OCI-LY3 (cell line): ENCODE data around the gene PODXL.

ENCODE experiments used
- H2AFZ ChIP-seq: fragments of 200-600, 300-600 bp; shearing (Covaris generic); 2 replicates; pipeline ENCODE4 v1.6.0; 2014; ENCODE audit warnings: antibody characterized with exemption, low read depth, low read length
- H3K27ac ChIP-seq: fragments of 200-600, 300-600 bp; sonication (generic); 2 replicates; pipeline ENCODE4 v1.5.1; 2014; ENCODE audit warnings: mild to moderate bottlenecking, low read length, moderate library complexity, mixed read lengths
- H3K27me3 ChIP-seq: fragments of 200-600, 300-600 bp; sonication (generic); 2 replicates; pipeline ENCODE4 v1.6.1; 2014; ENCODE audit warnings: low read depth, low read length, mixed read lengths
- H3K36me3 ChIP-seq: fragments of 200-600, 300-600 bp; sonication (generic); replicated peaks from 2 replicates; pipeline ENCODE3; 2014; ENCODE audit warnings: low read depth, low read length, mixed read lengths
- H3K4me1 ChIP-seq: fragments of 300-600, 200-600 bp; sonication (generic); 2 replicates; pipeline ENCODE4 v1.6.1; 2014; ENCODE audit warnings: low read length, mixed read lengths
- H3K4me2 ChIP-seq: fragments of 200-600, 300-600 bp; sonication (generic); 2 replicates; pipeline ENCODE4 v1.6.1; 2014; ENCODE audit warnings: low read length, mixed read lengths
- H3K4me3 ChIP-seq: fragments of 300-600, 200-600 bp; sonication (generic); 2 replicates; pipeline ENCODE4 v1.5.1; 2014; ENCODE audit warnings: antibody characterized with exemption, mild to moderate bottlenecking, low read length, moderate library complexity
- H3K79me2 ChIP-seq: fragments of 300-600, 200-600 bp; shearing (Covaris generic); 2 replicates; pipeline ENCODE4 v1.6.1; 2014; ENCODE audit warnings: mild to moderate bottlenecking, low read length, mixed read lengths
- H3K9ac ChIP-seq: fragments of 300-600, 200-600 bp; shearing (Covaris generic); 2 replicates; pipeline ENCODE4 v1.6.0; 2014; ENCODE audit warnings: mild to moderate bottlenecking, low read length, moderate library complexity
- H3K9me3 ChIP-seq: fragments of 200-600, 300-600 bp; shearing (Covaris generic); 2 replicates; pipeline ENCODE4 v1.6.1; 2014; ENCODE audit warnings: low read length, mixed read lengths; ENCODE audit not compliant: insufficient read depth
- H4K20me1 ChIP-seq: fragments of 200-600, 300-600 bp; sonication (generic); 2 replicates; pipeline ENCODE4 v1.6.1; 2016; ENCODE audit warnings: low read length, mixed read lengths; ENCODE audit not compliant: insufficient read depth
- CTCF ChIP-seq: fragments of 200-600, 300-600 bp; sonication (generic); IDR thresholded peaks from 2 replicates; pipeline ENCODE4 v1.5.1; 2014; ENCODE audit warnings: antibody characterized with exemption, low read length, low read depth
- EZH2phosphoT487 ChIP-seq: fragments of 200-600 bp; shearing (Covaris generic); IDR thresholded peaks from 2 replicates; pipeline ENCODE4 v1.6.1; 2018; ENCODE audit warnings: antibody characterized with exemption, mixed run types, low read depth

Gene PODXL

GRCh38 chr7:131493081-131493480 is 63.3 kb downstream of the PODXL start:
- H3K36me3 ChIP-seq, result peaks cover 9% of the 10 kb centered on the region
- no peak overlapping the region for H2AFZ ChIP-seq
- H3K9me3 ChIP-seq, result no peaks in the 10 kb centered on the region
- H3K79me2 ChIP-seq, result no peaks in the 10 kb centered on the region
- no peak overlapping the region for H3K27ac ChIP-seq
- TF ChIP-seq EZH2phosphoT487, result no peak
- no peak for TF ChIP-seq CTCF
- no peaks in the 10 kb centered on the region for H3K4me1 ChIP-seq
- no peak overlapping the region for H3K4me3 ChIP-seq
- no peak overlapping the region for H3K4me2 ChIP-seq
- no peaks in the 10 kb centered on the region for H3K27me3 ChIP-seq
- no peaks in the 10 kb centered on the region for H4K20me1 ChIP-seq
- no peak overlapping the region for H3K9ac ChIP-seq

- Histone ChIP-seq H3K27me3 (no peaks in the 10 kb centered on the region), H3K4me3 (no peak overlapping the region), H4K20me1 (no peaks in the 10 kb centered on the region), H3K9me3 (no peaks in the 10 kb centered on the region), H3K27ac (no peak overlapping the region), H3K36me3 (no peaks in the 10 kb centered on the region), H2AFZ (no peak overlapping the region), H3K79me2 (no peaks in the 10 kb centered on the region), H3K4me1 (no peaks in the 10 kb centered on the region), H3K9ac (no peak overlapping the region), H3K4me2 (no peak overlapping the region)
- TF ChIP-seq EZH2phosphoT487 (no peak), CTCF (no peak)
These were observed 66.5 kb downstream of the PODXL start for GRCh38 chr7:131489881-131490280.

GRCh38 chr7:131489196-131489595 is 67.2 kb downstream of the PODXL start:
- no peak overlapping the region for H3K27ac ChIP-seq
- H3K27me3 ChIP-seq, result no peaks in the 10 kb centered on the region
- H3K79me2 ChIP-seq, result no peaks in the 10 kb centered on the region
- H4K20me1 ChIP-seq, result no peaks in the 10 kb centered on the region
- H3K36me3 ChIP-seq, result no peaks in the 10 kb centered on the region
- H3K4me3 ChIP-seq, result no peak overlapping the region
- TF ChIP-seq EZH2phosphoT487, result no peak
- TF ChIP-seq CTCF, result no peak
- no peak overlapping the region for H3K9ac ChIP-seq
- H3K9me3 ChIP-seq, result no peaks in the 10 kb centered on the region
- H3K4me1 ChIP-seq, result no peaks in the 10 kb centered on the region
- no peak overlapping the region for H3K4me2 ChIP-seq
- H2AFZ ChIP-seq, result no peak overlapping the region

- no peak overlapping the region for H3K4me3 ChIP-seq
- H4K20me1 ChIP-seq, result no peaks in the 10 kb centered on the region
- TF ChIP-seq EZH2phosphoT487 (no peak), CTCF (no peak)
- H2AFZ ChIP-seq, result no peak overlapping the region
- no peaks in the 10 kb centered on the region for H3K36me3 ChIP-seq
- no peaks in the 10 kb centered on the region for H3K9me3 ChIP-seq
- H3K9ac ChIP-seq, result no peak overlapping the region
- no peaks in the 10 kb centered on the region; the same call in 1 of the 2 replicates for H3K4me1 ChIP-seq
- H3K27ac ChIP-seq, result no peak overlapping the region
- H3K79me2 ChIP-seq, result no peaks in the 10 kb centered on the region
- no peak overlapping the region for H3K4me2 ChIP-seq
- H3K27me3 ChIP-seq, result no peaks in the 10 kb centered on the region
These were observed 68.1 kb downstream of the PODXL start for GRCh38 chr7:131488361-131488760.
